GM21423 (cell line): ENCODE data around the gene PDE2A.

ENCODE experiments used
- ATAC-seq: cut with Tn5 transposase; IDR thresholded peaks from one replicate; pipeline ENCODE4 v1.9.1; 2021; ENCODE audit warnings: mild to moderate bottlenecking, moderate library complexity; ENCODE audit not compliant: unreplicated experiment

PDE2A gene

GRCh38 chr11:72673943-72674828 lies at the start of gene PDE2A:
TSS of gene PDE2A (minus strand) at chr11:72674422. CDS start at chr11:72674207, 215 bp downstream.
- ATAC-seq = no peak

- ATAC-seq = no peak
Observed at GRCh38 chr11:72723508-72723907, 49.3 kb upstream of the PDE2A start.

- peak; percentile 72 for ATAC-seq
Observed at GRCh38 chr11:72722050-72722748, 48.0 kb upstream of the PDE2A start.

GRCh38 chr11:72721689-72722049 lies 47.4 kb upstream of the PDE2A start:
- ATAC-seq = no peak

GRCh38 chr11:72721276-72721675 lies 47.1 kb upstream of the PDE2A start:
- ATAC-seq = no peak

- ATAC-seq = no peak
Observed at GRCh38 chr11:72720784-72721183, 46.6 kb upstream of the PDE2A start.

GRCh38 chr11:72720047-72720446 lies 45.8 kb upstream of the PDE2A start:
- ATAC-seq = no peak

GRCh38 chr11:72719551-72719950 lies 45.3 kb upstream of the PDE2A start:
- no peak for ATAC-seq

- no peak for ATAC-seq
Observed at GRCh38 chr11:72719144-72719543, 44.9 kb upstream of the PDE2A start.

- ATAC-seq = no peak
Observed at GRCh38 chr11:72718101-72718501, 43.9 kb upstream of the PDE2A start.

- ATAC-seq = no peak
Observed at GRCh38 chr11:72716788-72717435, 42.7 kb upstream of the PDE2A start.

- no peak for ATAC-seq
Observed at GRCh38 chr11:72716290-72716689, 42.1 kb upstream of the PDE2A start.

GRCh38 chr11:72712841-72713240 lies 38.6 kb upstream of the PDE2A start:
- ATAC-seq = no peak

GRCh38 chr11:72712168-72712751 lies 38.0 kb upstream of the PDE2A start:
- ATAC-seq = no peak

- no peak for ATAC-seq
Observed at GRCh38 chr11:72711141-72711540, 36.9 kb upstream of the PDE2A start.

GRCh38 chr11:72710278-72710677 lies 36.1 kb upstream of the PDE2A start:
- no peak for ATAC-seq

- no peak for ATAC-seq
Observed at GRCh38 chr11:72709478-72710238, 35.4 kb upstream of the PDE2A start.

GRCh38 chr11:72707032-72707431 lies 32.8 kb upstream of the PDE2A start:
- ATAC-seq = no peak

- no peak for ATAC-seq
Observed at GRCh38 chr11:72706579-72706978, 32.4 kb upstream of the PDE2A start.
